Thoracic aorta (tissue), 2 donors: ENCODE measurements around the gene SFPQ. TPM values are rescaled to one million over a fixed set of nuclear protein-coding genes. Genes with fewer than 3 reads are reported as not detected.
"Not testable (repeated sequence)": the region's sequence is repeated elsewhere in the genome, so short reads cannot be mapped to it uniquely, and the experiment has no call there.

Experiments used
- ATAC-seq: fragments of 150-250 bp; one replicate; pipeline ENCODE4 v1.8.0; 2017; ENCODE audit warnings: low read depth; ENCODE audit not compliant: insufficient number of reproducible peaks, low FRiP score
- DNase-seq: peaks from one replicate; pipeline ENCODE4 v3.0.0-alpha.2; 2020; ENCODE audit warnings: low spot score
- H3K27ac ChIP-seq, 2 donors: fragments of 200-600 bp; sonication (generic); 1 replicate in 1 of 2; 2 replicates in 1 of 2; pipeline ENCODE4 v1.5.1; 2016; ENCODE audit warnings: mild to moderate bottlenecking in 2 of 2, moderate library complexity in 2 of 2
- H3K27me3 ChIP-seq: fragments of 200-600 bp; sonication (generic); replicated peaks from 2 replicates; pipeline ENCODE4 v1.6.0; 2016; ENCODE audit warnings: mild to moderate bottlenecking; ENCODE audit not compliant: insufficient read depth
- H3K36me3 ChIP-seq: fragments of 200-600 bp; sonication (generic); one replicate; pipeline ENCODE4 v1.5.1; 2016
- H3K4me1 ChIP-seq, 2 donors: fragments of 200-600 bp; sonication (generic); 1 replicate in 1 of 2; 2 replicates in 1 of 2; pipeline versions ENCODE4 v1.5.1 to v1.6.0; 2016; ENCODE audit warnings: low read depth in 2 of 2, mild to moderate bottlenecking in 1 of 2; ENCODE audit not compliant: control insufficient read depth in 1 of 2
- H3K4me3 ChIP-seq: fragments of 200-600 bp; sonication (generic); 2 replicates; pipeline ENCODE4 v1.5.1; 2016; ENCODE audit warnings: mild to moderate bottlenecking
- H3K9me3 ChIP-seq: fragments of 200-600 bp; sonication (generic); 2 replicates; pipeline ENCODE4 v1.5.1; 2016
- total RNA-seq, 2 donors: library from RNA; depleted of rRNA; stranded (reverse); fragments of >200 nt; gene quantifications; one replicate each; pipeline versions ENCODE4 v1.1.0 to v1.2.3, GENCODE V29; 2016
- TF ChIP-seq, protein P1 (sequence below): fragments of 200-600 bp; sonication (generic); IDR thresholded peaks from one replicate; pipeline ENCODE4 v1.5.1; 2019; ENCODE audit warnings: antibody characterized with exemption

The SFPQ gene
- total RNA-seq, 2 donors from 2014 or later = 181 to 362 TPM

GRCh38 chr1:35151220-35151619 is 41.7 kb downstream of the SFPQ start:
- TF ChIP-seq, protein P1, sequence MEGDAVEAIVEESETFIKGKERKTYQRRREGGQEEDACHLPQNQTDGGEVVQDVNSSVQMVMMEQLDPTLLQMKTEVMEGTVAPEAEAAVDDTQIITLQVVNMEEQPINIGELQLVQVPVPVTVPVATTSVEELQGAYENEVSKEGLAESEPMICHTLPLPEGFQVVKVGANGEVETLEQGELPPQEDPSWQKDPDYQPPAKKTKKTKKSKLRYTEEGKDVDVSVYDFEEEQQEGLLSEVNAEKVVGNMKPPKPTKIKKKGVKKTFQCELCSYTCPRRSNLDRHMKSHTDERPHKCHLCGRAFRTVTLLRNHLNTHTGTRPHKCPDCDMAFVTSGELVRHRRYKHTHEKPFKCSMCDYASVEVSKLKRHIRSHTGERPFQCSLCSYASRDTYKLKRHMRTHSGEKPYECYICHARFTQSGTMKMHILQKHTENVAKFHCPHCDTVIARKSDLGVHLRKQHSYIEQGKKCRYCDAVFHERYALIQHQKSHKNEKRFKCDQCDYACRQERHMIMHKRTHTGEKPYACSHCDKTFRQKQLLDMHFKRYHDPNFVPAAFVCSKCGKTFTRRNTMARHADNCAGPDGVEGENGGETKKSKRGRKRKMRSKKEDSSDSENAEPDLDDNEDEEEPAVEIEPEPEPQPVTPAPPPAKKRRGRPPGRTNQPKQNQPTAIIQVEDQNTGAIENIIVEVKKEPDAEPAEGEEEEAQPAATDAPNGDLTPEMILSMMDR = no peak
- no peak overlapping the region for H3K4me3 ChIP-seq
- H3K36me3 ChIP-seq = no peaks in the 10 kb centered on the region
- no peaks in the 10 kb centered on the region for H3K27me3 ChIP-seq
- H3K4me1 ChIP-seq = no peaks in the 10 kb centered on the region
- ATAC-seq = no peak
- H3K9me3 ChIP-seq = no peaks in the 10 kb centered on the region
- no peak overlapping the region for H3K27ac ChIP-seq
- DNase-seq = no peak

GRCh38 chr1:35145892-35146549 is 46.9 kb downstream of the SFPQ start:
- DNase-seq, H3K9me3 ChIP-seq, H3K36me3 ChIP-seq, ATAC-seq, H3K4me3 ChIP-seq, H3K4me1 ChIP-seq, H3K27ac ChIP-seq, H3K27me3 ChIP-seq: not testable (repeated sequence)

DNA sequence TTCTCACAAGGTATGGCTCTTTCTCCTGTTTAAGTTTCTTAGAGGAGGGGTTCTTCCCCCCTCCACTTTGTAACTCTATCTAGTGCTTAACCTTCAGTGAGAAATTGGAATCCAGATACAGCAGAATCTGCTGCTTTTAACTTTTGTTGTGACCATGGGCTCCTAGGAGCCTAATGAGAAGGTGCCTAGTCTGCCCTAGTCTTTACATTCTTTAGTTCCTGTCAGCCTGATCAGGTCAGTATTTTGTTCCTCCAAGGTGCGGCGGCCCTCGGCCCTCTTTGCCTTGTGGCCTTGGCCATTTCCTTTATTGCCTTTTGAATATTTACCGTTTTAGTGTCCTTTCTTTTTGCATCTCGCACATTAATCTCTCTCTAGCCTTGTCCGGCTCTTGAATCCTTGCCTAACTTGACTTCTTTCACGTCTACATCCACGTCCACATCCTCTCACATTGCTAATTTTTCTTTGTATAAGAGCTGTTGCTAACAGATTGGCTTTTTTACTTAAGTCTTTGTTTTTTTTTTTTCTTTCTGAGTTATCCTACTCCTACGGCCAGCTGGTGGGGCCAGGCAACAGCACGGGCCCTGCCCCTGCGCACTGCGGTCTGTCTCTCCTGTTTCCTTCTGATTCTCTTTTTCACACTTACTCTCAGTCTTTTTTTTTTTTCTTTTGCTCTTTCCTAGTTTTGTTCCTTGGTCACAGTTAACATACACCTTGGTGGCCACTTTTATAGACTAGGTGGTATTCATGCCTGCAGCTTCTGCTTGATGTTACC is 49.0 kb downstream of the SFPQ start:
- no peaks in the 10 kb centered on the region for H3K4me1 ChIP-seq
- H3K4me3 ChIP-seq = no peak overlapping the region
- no peaks in the 10 kb centered on the region for H3K9me3 ChIP-seq
- H3K27ac ChIP-seq = no peak overlapping the region
- TF ChIP-seq, protein P1 = no peak
- H3K27me3 ChIP-seq = no peaks in the 10 kb centered on the region
- no peaks in the 10 kb centered on the region for H3K36me3 ChIP-seq
- DNase-seq (no peak), ATAC-seq (no peak)

DNA sequence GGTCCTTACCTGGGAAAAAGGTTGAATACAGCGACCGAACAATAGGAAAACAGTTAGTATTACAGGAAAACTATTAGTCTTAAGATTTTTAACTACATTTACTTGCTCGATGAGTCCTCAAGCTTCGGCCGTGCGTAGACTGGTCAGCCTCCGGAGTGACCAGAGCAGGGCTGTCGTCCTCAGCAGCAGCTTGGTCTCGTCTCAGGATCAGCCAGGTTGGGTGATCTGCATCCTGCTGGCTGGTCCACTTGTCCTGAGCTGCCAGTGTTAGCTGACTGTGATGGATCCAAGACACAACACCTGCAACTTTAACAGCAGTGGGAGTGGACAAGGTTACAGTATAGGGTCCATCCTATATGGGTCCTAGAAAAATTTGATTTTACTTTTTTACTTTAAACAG is 50.2 kb downstream of the SFPQ start:
- not testable (repeated sequence) for H3K27ac ChIP-seq, H3K9me3 ChIP-seq, H3K36me3 ChIP-seq, ATAC-seq, H3K4me3 ChIP-seq, DNase-seq, H3K27me3 ChIP-seq, H3K4me1 ChIP-seq

DNA sequence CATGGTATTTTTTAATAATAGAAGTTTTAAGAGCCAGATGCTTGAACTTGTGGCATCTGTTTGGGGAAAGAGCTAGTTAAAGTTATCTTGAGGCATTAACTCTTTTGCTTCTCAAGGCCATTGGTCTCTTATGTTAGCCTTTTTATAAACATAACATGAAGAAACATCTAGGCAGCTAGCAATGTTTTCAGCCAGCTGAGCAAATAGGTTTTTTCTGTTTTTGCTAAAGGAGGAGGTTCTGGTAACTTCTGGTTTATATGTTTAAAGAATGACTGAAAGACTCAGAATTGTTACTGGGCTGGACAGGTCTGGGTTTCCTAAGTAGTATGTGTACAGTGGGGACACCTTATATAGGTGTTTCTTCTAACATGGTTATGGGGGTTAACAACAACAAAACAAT is 50.7 kb downstream of the SFPQ start:
- not testable (repeated sequence) for H3K4me1 ChIP-seq, H3K27me3 ChIP-seq, H3K27ac ChIP-seq, H3K9me3 ChIP-seq, H3K36me3 ChIP-seq, ATAC-seq, DNase-seq, H3K4me3 ChIP-seq

DNA sequence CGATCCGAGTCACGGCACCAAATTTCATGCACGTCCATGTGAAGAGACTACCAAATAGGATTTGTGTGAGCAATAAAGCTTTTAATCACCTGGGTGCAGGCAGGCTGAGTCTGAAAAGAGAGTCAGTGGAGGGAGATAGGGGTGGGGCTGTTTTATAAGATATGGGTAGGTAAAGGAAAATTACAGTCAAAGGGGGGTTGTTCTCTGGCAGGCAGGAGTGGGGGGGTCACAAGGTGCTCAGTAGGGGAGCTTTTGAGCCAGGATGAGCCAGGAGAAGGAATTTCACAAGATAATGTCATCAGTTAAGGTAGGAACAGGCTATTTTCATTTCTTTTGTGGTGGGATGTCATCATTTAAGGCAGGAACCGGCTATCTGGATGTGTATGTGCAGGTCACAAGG is 55.4 kb downstream of the SFPQ start:
- not testable (repeated sequence) for H3K4me3 ChIP-seq, H3K4me1 ChIP-seq, H3K36me3 ChIP-seq, H3K27ac ChIP-seq, H3K9me3 ChIP-seq, H3K27me3 ChIP-seq, ATAC-seq, DNase-seq

DNA sequence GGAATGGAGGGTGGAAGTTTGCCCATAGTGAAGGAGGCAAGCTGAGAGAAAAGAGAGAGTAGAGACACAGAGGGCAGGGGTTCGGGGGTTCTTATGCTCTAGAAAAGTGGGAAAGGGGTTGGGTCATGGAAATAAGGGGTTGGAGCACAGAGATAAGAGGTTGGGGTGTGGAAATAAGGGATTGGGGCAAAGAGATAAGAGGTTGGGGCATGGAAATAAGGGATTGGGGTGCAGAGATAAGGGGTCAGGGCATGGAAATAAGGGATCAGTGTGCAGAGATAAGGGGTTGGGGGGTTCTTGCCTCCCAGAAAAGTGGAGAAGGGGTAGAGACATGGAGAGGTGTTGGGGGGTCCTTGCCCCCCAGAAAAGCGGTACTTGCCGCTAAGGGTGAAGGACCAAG is 56.2 kb downstream of the SFPQ start:
- TF ChIP-seq, protein P1 = no peak
- Histone ChIP-seq H3K4me1 (no peaks in the 10 kb centered on the region), H3K27me3 (no peaks in the 10 kb centered on the region), H3K27ac (no peak overlapping the region), H3K4me3 (no peak overlapping the region), H3K9me3 (no peaks in the 10 kb centered on the region), H3K36me3 (no peaks in the 10 kb centered on the region)
- DNase-seq (no peak), ATAC-seq (no peak)

Other genes with a start within 250 kb of the SFPQ start
- gene TMEM35B, start 207.8 kb downstream of the SFPQ start, total RNA-seq = 10 to 100 TPM; 44.5 to 47.3 TPM
- gene ZMYM6, start 161.2 kb downstream of the SFPQ start, total RNA-seq = 10 to 100 TPM in 1 of 2 donors, 1 to 10 TPM in 1; 8.3 to 31.7 TPM
- 10 to 100 TPM; 11.2 to 12.8 TPM for gene ZMYM1, start 113.8 kb downstream of the SFPQ start, total RNA-seq
- 10 to 100 TPM; 29.0 to 42.8 TPM for gene ZMYM4, start 75.6 kb upstream of the SFPQ start, total RNA-seq